HG02588 (cell line): ENCODE data around the gene NCAM1.

Source experiments
- ATAC-seq: cut with Tn5 transposase; IDR thresholded peaks from one replicate; pipeline ENCODE4 v1.9.1; 2021; ENCODE audit warnings: mild to moderate bottlenecking, moderate library complexity; ENCODE audit not compliant: unreplicated experiment

The NCAM1 gene

GRCh38 chr11:113245216-113245615 lies 284.0 kb downstream of the NCAM1 start:
- ATAC-seq: no peak

GRCh38 chr11:113247221-113247620 lies 286.0 kb downstream of the NCAM1 start:
- no peak for ATAC-seq

GRCh38 chr11:113247966-113248365 lies 286.7 kb downstream of the NCAM1 start:
- no peak for ATAC-seq

- ATAC-seq: no peak
Measured at GRCh38 chr11:113248702-113249490, 287.7 kb downstream of the NCAM1 start.

GRCh38 chr11:113249491-113249763 lies 288.2 kb downstream of the NCAM1 start:
- no peak for ATAC-seq

- no peak for ATAC-seq
Measured at GRCh38 chr11:113249786-113250185, 288.6 kb downstream of the NCAM1 start.

GRCh38 chr11:113251281-113251680 lies 290.1 kb downstream of the NCAM1 start:
- no peak for ATAC-seq

GRCh38 chr11:113253406-113253805 lies 292.2 kb downstream of the NCAM1 start:
- ATAC-seq: no peak

- no peak for ATAC-seq
Measured at GRCh38 chr11:113255096-113255495, 293.9 kb downstream of the NCAM1 start.

GRCh38 chr11:113255741-113256140 lies 294.5 kb downstream of the NCAM1 start:
- ATAC-seq: no peak

GRCh38 chr11:113256431-113257202 lies 295.4 kb downstream of the NCAM1 start:
- no peak for ATAC-seq

- no peak for ATAC-seq
Measured at GRCh38 chr11:113260096-113260425, 298.8 kb downstream of the NCAM1 start.

GRCh38 chr11:113260541-113260940 lies 299.3 kb downstream of the NCAM1 start:
- no peak for ATAC-seq

GRCh38 chr11:113261709-113262475 lies 300.7 kb downstream of the NCAM1 start:
- ATAC-seq: no peak

GRCh38 chr11:113262594-113262993 lies 301.4 kb downstream of the NCAM1 start:
- ATAC-seq: no peak

- ATAC-seq: no peak
Measured at GRCh38 chr11:113263458-113264259, 302.4 kb downstream of the NCAM1 start.

- ATAC-seq: no peak
Measured at GRCh38 chr11:113265362-113265761, 304.1 kb downstream of the NCAM1 start.

- no peak for ATAC-seq
Measured at GRCh38 chr11:113267493-113267892, 306.3 kb downstream of the NCAM1 start.

GRCh38 chr11:113269096-113269495 lies 307.9 kb downstream of the NCAM1 start:
- ATAC-seq: no peak

GRCh38 chr11:113269636-113270035 lies 308.4 kb downstream of the NCAM1 start:
- ATAC-seq: no peak

- ATAC-seq: no peak
Measured at GRCh38 chr11:113270080-113270479, 308.9 kb downstream of the NCAM1 start.
